Kasumi-1 (cell line): ENCODE results near the gene ART5.

Source experiments
- DNase-seq, 2 experiments: peaks; one replicate each; lab custom pipeline; 2025; lab: John Stamatoyannopoulos, UW

Gene ART5, protein sequence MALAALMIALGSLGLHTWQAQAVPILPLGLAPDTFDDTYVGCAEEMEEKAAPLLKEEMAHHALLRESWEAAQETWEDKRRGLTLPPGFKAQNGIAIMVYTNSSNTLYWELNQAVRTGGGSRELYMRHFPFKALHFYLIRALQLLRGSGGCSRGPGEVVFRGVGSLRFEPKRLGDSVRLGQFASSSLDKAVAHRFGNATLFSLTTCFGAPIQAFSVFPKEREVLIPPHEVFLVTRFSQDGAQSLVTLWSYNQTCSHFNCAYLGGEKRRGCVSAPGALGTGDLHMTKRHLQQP

DNA sequence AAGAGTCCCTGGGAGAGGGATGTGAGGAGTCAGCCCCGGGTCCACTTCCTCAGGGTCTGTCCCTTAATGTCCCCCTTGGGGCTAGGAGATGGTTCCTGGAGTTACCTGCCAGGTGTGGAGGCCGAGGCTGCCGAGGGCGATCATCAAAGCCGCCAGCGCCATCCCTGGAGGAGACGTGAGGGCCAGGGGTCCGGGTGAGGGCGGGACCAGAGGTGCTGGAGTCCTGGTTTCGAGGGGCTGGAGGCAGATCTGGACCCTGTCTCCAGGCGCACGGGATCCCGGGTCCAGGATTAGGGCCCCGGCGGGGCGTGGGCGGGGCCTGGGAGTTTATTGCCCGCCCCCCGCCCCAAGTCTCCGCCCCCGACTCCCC, at the start of gene ART5:
Gene ART5, minus strand, starts transcription at position 292 of the 370 bp plus-strand sequence. Its CDS starts 130 bp downstream, at position 162.
- no peak for DNase-seq

DNA sequence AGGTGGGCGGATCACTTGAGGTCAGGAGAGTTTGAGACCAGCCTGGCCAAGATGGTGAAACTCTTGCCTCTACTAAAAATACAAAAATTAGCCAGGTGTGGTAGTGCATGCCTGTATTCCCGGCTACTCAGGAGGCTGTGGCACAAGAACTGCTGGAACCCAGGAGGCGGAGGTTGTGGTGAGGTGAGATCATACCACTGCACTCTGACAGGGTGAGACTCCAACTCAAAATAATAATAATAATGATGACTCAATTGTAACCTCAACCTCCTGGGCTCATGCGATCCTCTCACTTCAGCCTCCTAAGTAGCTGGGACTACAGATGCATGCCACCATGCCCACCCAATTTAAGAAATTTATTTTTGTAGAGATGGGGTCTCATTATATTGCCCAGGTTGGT, 45.0 kb upstream of the ART5 start:
- no peak for DNase-seq

DNA sequence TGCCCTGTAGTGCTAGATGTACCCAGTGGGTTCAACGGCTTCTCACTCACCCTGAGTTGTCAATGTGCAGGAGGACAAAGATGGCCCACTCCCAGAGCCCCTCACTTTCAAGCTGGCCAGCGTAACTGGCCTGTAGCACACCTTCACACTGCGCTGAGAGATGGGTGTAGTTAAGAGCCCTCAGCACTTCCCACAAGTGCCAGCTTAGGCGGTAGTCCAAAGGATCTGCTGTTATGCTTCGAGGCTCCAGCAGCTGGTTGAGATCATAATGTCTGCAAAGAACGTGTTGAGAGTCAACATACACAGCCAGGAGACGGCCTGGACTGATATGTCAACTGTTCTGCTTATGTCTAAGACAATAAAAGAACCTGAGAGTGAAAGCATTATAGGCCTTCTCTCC, 44.1 kb upstream of the ART5 start:
- DNase-seq, result no peak

DNA sequence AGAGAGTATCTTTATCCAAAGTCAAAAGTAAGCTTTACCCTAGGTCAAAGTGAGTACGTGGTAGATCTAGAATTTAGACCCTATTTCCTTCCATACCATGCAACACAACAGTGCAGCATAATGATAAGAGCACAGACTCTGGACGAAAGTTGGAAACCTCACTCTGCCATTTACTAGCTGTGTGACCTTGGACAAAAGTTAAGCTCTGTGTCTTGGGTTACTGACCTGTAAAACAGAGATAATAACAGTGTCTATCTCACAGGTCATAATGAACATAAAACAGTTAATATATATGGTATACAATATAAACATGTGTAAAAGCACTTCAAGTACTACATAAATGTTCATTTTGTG, 43.0 kb upstream of the ART5 start:
- no peak for DNase-seq

DNA sequence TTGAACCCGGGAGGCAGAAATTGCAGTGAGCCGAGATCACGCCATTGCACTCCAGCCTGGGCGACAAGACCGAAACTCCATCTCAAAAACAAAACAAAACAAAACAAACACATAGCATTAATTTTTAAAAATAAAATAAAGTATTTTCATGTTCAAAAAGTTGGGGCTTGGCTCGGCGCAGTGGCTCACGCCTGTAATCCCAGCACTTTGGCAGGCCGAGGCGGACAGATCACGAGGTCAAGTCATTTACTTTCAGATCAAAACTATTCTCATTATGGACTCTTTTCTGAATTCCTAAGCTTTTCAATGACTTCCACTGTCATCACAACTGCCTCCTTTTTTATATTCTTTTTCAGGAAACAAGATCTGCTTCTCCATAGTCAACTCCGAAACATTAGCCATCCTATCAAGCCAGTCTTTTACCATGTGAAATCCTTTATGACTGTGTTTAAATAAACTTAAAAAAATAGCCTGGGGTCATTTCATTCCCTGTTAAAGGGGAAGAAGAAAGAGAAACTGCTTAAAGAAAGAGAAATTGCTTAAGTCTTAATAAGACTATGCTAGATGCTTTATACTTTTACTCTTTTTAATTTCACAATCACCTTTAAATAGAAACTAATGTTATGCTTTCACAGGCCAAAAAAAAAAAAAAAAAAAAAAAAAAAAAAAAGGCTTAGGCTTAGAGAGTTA, 42.5 kb upstream of the ART5 start:
- DNase-seq, result no peak

DNA sequence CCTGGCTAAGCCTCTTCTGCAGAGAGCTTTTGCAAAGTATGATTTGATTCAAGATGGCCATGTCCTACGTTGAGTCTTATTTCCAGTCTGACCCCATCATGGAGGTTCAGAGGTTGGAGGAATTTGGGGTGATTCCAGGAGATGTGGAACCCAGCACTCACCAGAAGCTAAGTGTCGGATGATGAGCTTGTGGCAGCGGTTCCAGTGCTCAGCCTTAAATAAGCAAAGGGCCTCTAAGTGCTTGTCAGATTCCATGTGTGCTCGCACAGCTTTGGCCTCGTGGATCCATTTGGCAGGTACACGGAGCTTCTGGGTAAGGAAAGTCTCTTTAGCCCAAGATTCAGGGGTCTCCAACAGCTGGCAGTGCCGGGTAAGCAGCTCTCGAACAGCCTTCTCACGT, 41.2 kb upstream of the ART5 start:
- DNase-seq, result no peak

DNA sequence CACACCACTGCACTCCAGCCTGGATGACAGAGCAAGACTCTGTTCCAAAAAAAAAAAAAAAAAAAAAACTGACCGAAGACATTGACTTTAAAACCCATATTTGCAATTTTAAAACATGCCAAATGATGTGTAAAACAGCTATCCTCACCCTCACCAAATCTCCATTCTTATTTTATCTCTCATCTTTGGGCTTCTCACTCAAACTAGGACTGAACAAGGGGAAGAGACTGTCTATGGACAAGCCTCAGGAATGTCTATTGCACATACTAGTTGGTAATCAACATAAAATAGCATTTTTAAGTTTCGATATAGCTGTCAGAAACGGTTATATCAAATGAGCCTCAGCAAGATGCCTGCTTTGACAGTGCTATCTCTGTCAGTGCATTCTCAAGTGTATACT, 37.3 kb upstream of the ART5 start:
- no peak for DNase-seq

DNA sequence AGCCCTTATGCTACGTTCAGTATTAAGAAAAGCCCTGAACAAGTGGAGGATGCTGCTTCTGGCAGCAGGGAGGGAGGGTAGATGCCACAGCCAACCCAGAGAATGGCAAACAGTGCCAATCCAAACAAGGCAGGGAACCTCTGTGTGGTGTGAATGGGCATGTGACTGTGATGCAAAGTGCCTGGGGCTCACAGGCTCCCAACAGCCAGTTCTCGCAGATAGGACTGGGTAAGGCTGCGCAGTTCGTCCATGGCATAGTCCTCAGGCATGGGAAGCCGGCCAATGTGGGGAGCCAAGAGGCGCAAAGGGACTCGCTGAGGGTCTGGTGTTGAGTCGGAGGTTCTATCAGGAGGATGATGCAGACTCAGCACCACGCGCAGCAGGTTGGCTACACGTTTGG, 34.2 kb upstream of the ART5 start:
- no peak for DNase-seq

DNA sequence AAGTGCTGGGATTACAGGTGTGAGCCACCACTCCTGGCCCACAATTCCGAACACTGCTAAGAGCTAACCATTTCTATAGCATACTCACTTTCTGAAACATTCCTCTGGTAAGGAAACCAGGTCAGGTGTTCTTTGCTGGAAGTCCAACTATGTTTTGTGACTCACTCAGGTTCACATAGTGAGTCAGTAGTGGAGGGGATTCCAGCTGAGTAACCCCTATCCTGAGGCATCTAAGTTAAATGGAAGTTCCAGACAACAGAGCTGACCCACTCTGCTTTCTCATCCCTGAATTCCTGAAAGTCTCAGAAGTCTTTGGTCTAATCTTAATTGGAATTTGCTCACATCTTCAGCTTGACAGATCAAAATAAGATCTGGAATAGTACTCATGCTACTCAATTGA, 32.4 kb upstream of the ART5 start:
- no peak for DNase-seq

DNA sequence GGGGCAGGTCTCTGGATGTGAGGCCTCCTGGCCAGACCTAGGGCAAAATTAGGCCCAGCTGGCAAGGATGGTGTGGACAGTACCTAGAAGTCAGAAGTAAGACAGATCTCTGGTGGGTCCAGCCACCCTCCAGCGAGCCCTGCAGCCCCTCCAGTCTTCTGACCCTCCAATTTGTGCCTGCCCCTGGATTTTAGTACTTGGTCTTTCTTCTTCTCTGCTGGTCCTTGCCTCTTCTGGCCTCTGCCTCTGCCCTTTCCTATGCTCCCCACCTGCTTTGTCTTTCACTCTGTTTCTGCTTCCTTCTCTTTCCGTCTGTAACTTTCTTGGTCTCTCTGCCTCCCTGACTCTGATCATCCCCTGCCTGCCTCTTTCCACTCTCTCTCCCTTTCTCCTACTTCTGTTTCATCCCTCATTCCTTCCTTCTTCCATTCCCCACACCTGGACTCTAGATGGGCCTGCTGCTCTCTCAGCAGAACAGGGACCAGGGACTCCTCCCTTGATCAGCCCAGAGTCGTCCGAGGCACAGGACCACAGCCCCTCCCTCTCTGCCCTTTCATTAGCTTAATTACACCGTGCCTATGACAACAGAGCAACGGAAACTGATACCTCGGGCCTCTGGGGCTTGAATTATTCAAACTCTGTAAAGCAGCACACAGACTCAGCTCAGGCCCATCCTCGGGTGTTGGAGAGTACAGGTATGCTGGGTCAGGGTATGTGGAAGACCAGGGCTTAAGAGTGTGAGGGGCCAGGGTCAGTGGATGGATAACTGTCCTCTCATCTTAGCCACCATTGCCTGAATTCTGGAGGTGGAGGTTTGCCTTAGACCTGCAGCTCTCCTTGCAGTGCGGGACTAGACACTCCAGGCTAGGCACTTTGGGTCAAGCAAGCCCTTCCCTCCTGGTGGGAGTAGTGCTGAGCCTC, 29.8 kb upstream of the ART5 start, which contains the start of gene CHRNA10:
Gene CHRNA10, minus strand, starts transcription at position 51 of the 921 bp plus-strand sequence. CDS start 72 bp downstream, outside the sequence.
- DNase-seq, result no peak

DNA sequence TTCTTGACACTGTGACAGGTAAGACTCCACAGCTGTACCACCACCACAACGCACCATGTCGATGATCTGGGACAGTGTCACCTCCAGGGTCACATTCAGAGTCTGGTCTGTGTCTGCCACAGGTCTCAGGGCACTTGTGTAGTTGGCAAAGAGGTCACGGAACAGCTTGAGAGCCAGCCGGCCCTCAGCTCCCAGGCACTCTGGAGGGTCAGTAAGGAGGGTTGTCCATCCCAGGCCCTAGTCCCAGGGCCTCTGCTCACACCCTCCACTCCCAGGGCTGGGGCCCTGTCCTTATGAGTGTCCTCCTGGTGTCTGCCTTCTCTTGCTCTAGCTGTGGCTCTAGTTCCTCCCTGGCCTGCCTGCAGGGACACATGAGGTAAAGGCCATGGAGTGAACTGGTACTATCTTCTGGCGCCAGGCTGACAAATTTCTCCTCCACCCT, 28.0 kb upstream of the ART5 start:
- DNase-seq, result no peak

DNA sequence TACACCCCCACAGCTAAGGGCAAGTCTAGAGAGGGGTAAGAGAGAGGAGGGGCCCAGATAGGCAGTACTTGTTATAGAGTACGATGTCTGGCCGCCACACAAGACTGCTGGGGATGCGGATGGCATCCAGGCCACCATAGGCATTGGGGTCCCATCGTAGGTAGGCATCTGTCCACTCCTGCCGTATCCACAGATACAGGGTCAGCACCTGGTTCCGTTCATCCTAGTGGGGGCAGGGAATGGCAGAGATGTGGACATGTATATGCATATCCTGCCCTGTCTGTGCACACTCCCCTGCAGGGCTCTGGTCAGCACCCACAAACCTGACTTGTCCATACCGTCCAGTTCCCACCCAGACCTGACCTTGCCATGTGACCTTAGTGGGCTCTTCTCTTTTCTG, 27.3 kb upstream of the ART5 start:
- no peak for DNase-seq

DNA sequence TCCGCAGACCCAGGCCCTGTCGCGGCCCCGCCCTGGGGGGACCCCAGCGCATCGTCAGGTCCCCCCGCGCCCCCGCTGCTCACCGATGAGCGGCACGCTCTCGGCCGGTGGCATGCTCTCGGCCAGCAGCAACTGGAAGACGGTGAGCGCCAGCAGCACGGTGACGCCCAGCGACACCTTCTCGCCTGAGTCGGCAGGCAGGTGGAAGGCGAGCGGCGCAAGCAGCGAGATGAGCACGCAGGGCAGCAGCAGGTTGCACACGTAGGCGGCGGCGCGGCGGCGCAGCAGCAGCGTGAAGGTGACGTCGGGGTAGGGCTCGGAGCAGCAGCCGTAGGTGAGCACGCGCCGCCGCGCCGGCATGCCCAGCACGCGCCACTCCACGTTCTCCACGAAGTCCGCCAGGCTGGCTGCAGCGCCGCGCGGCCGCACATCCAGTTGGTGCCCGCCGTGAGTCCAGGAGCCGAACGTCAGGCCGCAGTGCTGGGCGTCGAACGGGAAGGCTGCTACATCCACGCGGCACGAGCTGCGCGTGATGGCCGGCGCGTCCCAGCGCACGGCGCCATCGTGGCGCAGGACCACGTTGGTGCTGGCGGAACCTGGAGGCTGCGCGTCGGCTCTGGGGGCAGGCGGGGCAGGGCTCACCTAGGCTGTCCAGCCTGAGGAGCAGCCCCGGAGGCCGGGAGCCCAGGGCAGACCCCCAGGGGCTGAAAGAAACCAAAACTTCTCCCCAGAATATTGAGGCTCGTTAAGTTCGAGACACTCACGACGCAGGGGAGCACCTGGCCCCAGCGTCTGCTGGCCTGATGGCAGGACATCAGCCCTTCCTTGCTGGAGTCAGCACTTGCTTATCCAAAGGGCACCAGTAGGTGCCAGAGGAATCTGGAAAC, 25.6 kb upstream of the ART5 start:
- no peak for DNase-seq

DNA sequence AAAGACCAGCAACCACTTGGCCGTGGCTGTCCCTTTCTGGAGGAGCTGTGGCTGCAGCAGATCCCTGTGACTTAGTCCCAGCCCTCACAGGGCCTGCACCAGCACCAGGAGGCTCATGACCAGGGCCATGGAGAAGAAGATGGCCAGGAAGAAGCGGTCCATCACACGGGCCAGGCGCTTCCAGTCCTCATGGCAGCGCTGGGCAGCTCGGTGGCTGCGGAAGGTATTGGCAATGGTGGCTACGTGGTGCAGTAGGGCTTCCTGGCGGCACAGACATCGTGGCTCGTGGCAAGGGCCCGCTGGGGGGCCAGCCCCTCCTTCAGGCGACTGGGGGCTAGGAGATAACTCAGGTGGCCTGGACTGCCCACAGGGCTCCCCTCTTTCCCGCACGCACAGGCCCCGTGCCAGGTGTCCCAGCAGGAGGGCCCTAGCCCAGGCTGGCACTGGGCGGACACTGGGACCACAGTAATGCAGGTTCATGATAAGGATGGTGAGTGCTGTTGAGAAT, 24.3 kb upstream of the ART5 start:
- DNase-seq, result no peak

DNA sequence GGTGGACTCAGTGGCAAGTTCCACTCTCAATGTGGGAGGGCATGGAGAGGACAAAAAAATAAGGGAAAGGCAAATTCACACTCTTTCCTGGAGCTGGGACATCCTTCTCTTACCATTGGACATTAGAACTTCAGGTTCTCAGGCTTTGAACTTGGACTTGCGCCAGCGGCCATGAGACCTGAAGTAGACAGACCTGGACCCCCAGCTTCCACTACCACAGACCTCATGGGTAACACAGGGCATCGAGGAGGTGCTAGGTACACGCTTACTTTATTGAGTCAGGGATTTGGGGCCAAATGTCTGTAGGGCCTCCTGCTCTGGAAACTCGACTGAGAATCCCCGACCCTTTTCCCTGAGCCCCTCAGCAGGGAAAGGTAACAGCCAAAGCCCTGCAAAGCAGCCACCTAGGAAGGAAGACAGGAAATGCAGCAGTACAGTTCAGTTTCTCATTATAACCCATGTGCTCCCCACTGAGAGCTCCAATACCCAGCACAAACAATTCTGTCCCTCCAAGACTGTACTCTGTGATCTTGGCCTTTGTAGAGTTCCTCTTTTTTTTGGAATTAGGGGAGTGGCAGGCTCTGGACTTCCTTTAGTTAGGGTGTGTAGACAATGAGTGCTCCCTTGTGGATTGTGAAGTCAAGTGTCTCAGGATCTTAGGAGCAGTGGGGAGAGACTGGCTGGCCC, 23.7 kb upstream of the ART5 start:
- peak; percentile 73 to 83 for DNase-seq

DNA sequence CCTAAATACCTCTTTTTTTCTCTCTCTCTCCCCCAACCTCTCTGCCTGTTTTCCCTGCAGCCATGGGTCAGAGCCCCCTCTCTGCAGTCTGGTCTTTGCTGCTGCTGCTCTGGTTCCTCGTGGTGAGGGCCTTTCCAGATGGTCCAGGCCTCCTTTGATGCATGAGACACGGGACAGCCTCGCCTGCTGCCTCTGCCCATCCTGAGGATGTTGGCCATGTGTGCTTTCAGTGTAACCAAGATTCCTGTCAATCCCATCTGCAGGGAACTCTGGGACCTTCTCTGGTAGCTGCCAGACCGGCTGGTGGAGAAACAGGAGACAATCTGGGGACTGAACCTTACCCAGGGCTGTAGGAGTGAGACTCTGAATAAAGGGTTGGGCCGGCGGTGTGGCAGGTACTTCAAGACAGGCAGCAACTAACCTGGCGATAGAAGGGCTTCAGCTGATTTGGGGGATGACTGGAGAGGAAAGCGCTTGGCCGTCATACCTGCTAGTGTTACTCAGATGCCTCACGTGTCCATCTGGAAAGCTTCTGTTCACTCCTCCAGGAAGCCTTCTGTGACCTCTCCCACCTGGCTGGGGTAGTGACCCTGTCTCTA, 22.3 kb upstream of the ART5 start:
- DNase-seq, result no peak

DNA sequence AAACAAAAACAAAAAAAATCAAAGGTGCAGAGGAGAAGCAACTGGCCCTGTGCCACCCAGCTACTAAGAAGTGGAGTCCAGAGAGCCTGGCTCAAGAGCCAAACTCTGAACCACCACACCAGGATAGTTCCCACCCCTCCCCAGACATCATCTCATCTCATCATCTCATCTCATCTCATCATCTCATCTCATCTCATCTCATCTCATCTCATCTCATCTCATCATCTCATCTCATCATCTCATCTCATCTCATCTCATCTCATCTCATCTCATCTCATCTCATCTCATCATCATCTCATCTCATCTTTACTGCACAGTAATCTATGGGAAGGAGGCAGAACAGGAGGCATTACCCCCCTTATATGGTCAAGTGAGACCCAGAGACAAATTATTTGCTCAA, 21.1 kb upstream of the ART5 start:
- no peak for DNase-seq

DNA sequence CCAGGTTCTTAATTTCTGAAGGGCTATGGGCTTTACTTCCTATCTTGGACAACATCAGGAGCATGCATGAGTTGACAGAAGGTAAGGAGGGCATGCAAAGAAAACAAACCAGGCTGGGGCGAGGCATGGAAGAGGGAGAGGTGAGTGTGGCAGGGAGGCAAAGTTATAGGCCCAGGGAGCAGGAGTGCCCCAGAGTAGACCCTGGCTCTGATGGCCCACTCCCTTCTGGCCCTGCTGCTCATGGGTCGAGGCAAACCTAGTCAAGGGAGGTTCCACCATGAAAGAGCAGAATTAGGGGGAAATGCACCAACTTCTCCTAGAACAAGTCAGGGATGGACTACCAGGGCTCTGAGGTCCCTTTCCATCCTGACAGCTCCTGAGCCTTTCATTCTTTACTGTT, 19.2 kb upstream of the ART5 start:
- no peak for DNase-seq

DNA sequence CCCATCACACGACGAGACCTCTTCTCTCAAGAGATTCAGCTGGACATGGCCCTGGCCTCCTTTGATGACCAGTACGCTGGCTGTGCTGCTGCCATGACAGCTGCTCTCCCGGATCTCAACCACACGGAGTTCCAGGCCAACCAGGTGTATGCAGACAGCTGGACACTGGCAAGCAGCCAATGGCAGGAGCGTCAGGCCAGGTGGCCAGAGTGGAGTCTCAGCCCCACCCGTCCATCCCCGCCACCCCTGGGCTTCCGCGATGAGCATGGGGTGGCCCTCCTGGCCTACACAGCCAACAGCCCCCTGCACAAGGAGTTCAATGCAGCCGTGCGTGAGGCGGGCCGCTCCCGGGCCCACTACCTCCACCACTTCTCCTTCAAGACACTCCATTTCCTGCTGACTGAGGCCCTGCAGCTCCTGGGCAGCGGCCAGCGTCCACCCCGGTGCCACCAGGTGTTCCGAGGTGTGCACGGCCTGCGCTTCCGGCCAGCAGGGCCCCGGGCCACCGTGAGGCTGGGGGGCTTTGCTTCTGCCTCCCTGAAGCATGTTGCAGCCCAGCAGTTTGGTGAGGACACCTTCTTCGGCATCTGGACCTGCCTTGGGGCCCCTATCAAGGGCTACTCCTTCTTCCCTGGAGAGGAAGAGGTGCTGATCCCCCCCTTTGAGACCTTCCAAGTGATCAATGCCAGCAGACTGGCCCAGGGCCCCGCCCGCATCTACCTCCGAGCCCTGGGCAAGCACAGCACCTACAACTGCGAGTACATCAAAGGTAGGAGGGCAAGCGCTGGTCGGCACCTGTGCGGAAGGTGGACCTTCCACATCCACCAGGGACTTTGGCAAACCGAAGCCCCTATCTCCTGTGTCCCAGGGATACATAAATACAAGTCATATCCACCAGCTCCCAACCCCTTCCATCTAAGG, 18.1 kb upstream of the ART5 start:
- no peak for DNase-seq
